ENCODE measurements around the gene CES3.

The CES3 gene

DNA sequence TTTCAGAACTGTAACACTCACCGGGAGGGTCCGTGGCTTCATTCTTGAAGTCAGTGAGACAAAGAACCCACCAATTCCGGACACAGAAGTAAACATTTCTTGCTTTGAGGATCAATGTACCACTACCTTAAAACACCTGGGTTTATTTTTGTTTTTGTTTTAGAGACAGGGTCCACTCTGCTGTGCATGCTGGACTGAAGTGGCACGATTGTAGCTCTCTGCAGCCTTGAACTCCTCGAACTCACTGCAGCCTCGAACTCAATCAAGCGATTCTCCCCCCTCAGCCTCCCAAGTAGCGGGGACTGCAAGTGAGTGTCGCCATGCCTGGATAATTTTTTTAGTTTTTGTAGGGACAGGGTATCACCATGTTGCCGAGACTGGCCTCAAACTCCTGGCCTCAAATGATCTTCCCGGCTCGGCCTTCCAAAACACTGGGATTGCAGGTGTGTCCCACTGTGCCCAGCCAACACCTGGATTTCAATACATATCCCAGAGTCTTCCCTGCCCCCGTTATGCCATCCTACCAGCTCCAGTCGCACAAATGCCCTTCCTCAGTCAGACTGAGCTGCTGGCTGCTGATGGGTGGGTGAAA, 14.3 kb downstream of the CES3 start:
- TF ChIP-seq, protein P1, sequence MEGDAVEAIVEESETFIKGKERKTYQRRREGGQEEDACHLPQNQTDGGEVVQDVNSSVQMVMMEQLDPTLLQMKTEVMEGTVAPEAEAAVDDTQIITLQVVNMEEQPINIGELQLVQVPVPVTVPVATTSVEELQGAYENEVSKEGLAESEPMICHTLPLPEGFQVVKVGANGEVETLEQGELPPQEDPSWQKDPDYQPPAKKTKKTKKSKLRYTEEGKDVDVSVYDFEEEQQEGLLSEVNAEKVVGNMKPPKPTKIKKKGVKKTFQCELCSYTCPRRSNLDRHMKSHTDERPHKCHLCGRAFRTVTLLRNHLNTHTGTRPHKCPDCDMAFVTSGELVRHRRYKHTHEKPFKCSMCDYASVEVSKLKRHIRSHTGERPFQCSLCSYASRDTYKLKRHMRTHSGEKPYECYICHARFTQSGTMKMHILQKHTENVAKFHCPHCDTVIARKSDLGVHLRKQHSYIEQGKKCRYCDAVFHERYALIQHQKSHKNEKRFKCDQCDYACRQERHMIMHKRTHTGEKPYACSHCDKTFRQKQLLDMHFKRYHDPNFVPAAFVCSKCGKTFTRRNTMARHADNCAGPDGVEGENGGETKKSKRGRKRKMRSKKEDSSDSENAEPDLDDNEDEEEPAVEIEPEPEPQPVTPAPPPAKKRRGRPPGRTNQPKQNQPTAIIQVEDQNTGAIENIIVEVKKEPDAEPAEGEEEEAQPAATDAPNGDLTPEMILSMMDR (IDR thresholded peaks at IDR 0.05; ENCODE audit: extremely low read depth, insufficient read depth, missing control alignments), result no peak
- peak; percentile 3 for DNase-seq (ENCODE audit: low spot score)
- in situ Hi-C loops (cut with MboI; ENCODE audit: low pct_unique_long_range_greater_than_20kb, low sequenced_read_pairs, unreplicated experiment), result no loop called here

DNA sequence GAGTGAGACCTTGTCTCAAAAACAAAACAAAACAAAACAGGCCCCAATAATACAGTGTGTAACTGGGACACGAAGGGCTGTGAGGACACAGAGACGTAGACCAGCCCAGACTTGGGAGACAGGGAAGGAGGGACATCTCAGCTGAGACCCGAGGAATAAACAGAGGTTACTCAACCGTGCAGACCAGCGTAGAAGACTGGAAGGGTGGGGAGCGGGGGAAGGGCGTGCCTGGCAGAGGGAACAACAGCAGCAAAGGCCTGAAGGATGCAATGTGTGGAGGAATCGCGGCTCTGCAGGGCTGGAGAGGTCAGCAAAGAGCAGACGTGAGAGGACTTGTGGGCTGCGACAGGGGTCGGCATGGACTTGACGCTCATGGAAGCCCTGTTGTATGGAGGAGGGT, 15.7 kb downstream of the CES3 start:
- in situ Hi-C loops (cut with MboI; ENCODE audit: low pct_unique_long_range_greater_than_20kb, low sequenced_read_pairs, unreplicated experiment), result no loop called here
- TF ChIP-seq, protein P1 (IDR thresholded peaks at IDR 0.05; ENCODE audit: extremely low read depth, insufficient read depth, missing control alignments), result no peak
- peak; percentile 9 for DNase-seq (ENCODE audit: low spot score)

DNA sequence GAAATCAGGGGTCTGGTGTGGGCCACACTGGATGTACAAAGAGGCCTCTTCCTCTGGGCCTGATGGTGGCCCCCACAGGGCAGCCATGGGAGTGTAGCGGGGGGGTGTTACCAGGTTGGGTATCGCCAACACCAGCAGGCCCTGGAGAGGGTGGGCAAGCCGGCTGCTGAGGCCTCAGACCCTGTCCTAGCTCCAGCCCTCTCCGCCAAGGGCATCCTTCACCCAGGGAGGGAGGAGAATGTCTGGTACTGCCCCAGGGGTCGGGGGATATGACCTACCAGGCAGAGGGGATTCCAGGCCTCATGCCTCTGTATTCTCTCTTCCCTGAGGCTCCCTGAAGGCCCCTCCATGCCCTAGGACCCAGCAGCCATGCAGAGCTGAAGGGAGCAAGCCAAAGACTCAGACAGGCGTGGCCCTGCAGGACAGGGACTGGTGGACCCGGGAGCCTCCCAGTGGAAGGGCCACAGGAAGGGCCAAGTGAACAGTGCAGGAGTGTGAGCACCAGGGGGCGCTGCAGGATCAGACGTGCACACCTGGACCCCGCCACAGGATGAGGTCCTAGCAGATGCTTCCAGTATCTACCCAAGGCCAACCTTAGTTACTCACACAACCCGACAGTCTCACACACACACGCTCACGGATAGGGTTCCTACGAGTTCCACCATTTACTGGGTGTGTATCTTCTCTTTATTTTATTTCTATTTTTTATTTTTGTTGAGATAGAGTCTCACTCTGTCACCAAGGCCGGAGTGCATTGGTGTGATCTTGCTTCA, 16.5 kb downstream of the CES3 start:
- TF ChIP-seq, protein P1 (IDR thresholded peaks at IDR 0.05; ENCODE audit: extremely low read depth, insufficient read depth, missing control alignments), result peak; percentile 98
- DNase-seq (ENCODE audit: low spot score), result peak; percentile 91
- in situ Hi-C loops (cut with MboI; ENCODE audit: low pct_unique_long_range_greater_than_20kb, low sequenced_read_pairs, unreplicated experiment), result no loop called here

DNA sequence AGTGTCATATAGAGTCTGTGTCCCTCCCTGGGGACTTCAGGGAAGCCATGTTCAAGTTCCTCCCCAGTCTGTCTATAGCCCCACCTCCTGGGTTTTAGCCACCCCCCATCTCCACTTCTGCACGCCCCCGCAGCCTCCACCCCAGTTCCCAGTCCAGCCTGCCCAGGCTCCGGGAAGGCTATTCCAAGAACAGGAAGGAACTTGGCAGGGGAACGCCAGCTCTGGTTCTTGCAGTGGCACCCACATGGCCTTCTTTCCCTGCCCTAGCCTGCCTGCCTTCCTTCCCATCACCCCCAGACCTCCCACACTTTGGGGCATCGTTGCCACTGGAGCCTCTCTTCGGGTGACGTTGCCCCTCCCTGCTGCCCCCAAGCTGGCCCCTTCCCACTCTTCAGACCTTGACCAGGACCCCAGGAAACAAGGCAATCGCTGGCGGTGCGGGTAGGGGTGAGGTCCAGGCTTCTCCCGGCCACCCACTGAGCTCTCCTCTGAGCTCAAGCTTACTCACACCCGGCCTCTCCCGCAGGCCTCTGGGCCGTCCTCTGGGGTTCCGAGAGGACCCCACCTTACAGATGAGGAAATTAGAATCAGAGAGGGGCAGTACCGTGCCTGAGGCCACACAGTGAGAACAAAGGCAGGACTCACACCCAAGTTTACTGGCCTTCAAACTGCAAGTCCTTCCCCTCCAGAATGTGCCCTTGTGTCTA, 18.1 kb downstream of the CES3 start:
- DNase-seq (ENCODE audit: low spot score), result no peak
- TF ChIP-seq, protein P1 (IDR thresholded peaks at IDR 0.05; ENCODE audit: extremely low read depth, insufficient read depth, missing control alignments), result no peak
- in situ Hi-C loops (cut with MboI; ENCODE audit: low pct_unique_long_range_greater_than_20kb, low sequenced_read_pairs, unreplicated experiment), result no loop called here

DNA sequence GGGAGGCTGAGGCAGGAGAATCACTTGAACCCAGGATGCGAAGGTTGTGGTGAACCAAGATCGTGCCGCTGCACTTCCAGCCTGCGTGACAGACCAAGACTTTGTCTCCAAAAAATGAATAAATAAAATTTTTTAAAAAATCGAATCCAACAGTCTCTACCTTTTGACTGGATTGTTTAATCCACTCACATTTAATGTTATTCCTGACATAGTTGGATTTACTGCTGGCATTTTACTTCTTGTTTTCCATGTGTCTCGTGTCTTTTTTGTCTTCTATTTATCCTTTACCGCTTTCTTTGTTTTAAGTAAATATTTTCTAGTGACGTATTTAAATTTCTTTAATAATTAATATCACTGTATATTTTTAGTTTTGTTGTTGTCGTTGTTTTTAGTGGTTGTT, 22.0 kb downstream of the CES3 start:
- TF ChIP-seq, protein P1 (IDR thresholded peaks at IDR 0.05; ENCODE audit: extremely low read depth, insufficient read depth, missing control alignments), result no peak
- in situ Hi-C loops (cut with MboI; ENCODE audit: low pct_unique_long_range_greater_than_20kb, low sequenced_read_pairs, unreplicated experiment), result no loop called here
- no peak for DNase-seq (ENCODE audit: low spot score)

DNA sequence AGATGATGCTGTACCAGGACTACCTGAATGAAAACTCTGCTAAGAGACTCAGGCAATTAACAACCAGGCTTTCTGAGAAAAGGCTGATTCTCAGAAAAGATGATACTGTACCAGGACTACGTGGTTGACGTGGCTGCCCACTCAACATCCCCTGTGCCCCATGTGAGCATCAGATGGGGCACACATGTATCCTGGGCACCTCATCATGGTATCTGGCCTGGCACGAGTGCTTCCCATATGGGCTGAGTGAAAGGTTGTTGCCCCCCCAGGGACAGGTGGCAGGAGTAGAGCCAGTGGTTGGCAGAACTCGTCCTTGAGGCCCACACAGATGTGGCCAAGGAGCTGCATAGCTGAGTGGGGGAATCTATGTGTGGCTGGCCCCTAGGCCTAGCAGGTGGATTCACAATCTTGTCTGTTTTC, 23.8 kb downstream of the CES3 start:
- in situ Hi-C loops (cut with MboI; ENCODE audit: low pct_unique_long_range_greater_than_20kb, low sequenced_read_pairs, unreplicated experiment), result no loop called here
- DNase-seq (ENCODE audit: low spot score), result no peak

More for the DNA sequence above, 23.8 kb downstream of the CES3 start:
- TF ChIP-seq, protein P1 (IDR thresholded peaks at IDR 0.05; ENCODE audit: extremely low read depth, insufficient read depth, missing control alignments), result no peak
